ENCODE measurements around the gene GPRC5B. TPM values are rescaled to one million over a fixed set of nuclear protein-coding genes. Genes with fewer than 3 reads are reported as not detected.

Gene GPRC5B
- total RNA-seq, 1 donor from 2014 or later, result under 0.01 TPM

- no peak overlapping the region for H3K4me3 ChIP-seq (ENCODE audit: low read depth, low read length)
- H3K36me3 ChIP-seq (ENCODE audit: control insufficient read depth, insufficient read depth, low read length), result no peaks in the 10 kb centered on the region
- TF ChIP-seq CTCF (IDR thresholded peaks at IDR 0.05; ENCODE audit: insufficient read depth, low read length, severe bottlenecking), result no peak
- FAIRE-seq (no peak), DNase-seq (ENCODE audit: low read depth) (no peak)
- H3K27me3 ChIP-seq (ENCODE audit: control insufficient read depth, insufficient read depth, low read length), result no peaks in the 10 kb centered on the region
These were observed 51.1 kb downstream of the GPRC5B start for GRCh38 chr16:19833581-19833980.

- H3K4me3 ChIP-seq (ENCODE audit: low read depth, low read length), result no peak overlapping the region
- no peak for DNase-seq (ENCODE audit: low read depth)
- FAIRE-seq, result no peak
- H3K27me3 ChIP-seq (ENCODE audit: control insufficient read depth, insufficient read depth, low read length), result no peaks in the 10 kb centered on the region
- no peaks in the 10 kb centered on the region for H3K36me3 ChIP-seq (ENCODE audit: control insufficient read depth, insufficient read depth, low read length)
- TF ChIP-seq CTCF (IDR thresholded peaks at IDR 0.05; ENCODE audit: insufficient read depth, low read length, severe bottlenecking), result no peak
These were observed 51.5 kb downstream of the GPRC5B start for GRCh38 chr16:19833176-19833575.

- peak; percentile 56 for DNase-seq (ENCODE audit: low read depth)
- FAIRE-seq, result no peak
- no peaks in the 10 kb centered on the region for H3K27me3 ChIP-seq (ENCODE audit: control insufficient read depth, insufficient read depth, low read length)
- TF ChIP-seq CTCF (IDR thresholded peaks at IDR 0.05; ENCODE audit: insufficient read depth, low read length, severe bottlenecking), result no peak
- H3K4me3 ChIP-seq (ENCODE audit: low read depth, low read length), result no peak overlapping the region
- H3K36me3 ChIP-seq (ENCODE audit: control insufficient read depth, insufficient read depth, low read length), result no peaks in the 10 kb centered on the region
These were observed 53.0 kb downstream of the GPRC5B start for GRCh38 chr16:19831678-19832077.

- no peak for TF ChIP-seq CTCF (IDR thresholded peaks at IDR 0.05; ENCODE audit: insufficient read depth, low read length, severe bottlenecking)
- DNase-seq (ENCODE audit: low read depth) (no peak), FAIRE-seq (no peak)
- Histone ChIP-seq H3K36me3 (ENCODE audit: control insufficient read depth, insufficient read depth, low read length) (no peaks in the 10 kb centered on the region), H3K27me3 (ENCODE audit: control insufficient read depth, insufficient read depth, low read length) (no peaks in the 10 kb centered on the region), H3K4me3 (ENCODE audit: low read depth, low read length) (no peak overlapping the region)
These were observed 53.6 kb downstream of the GPRC5B start for GRCh38 chr16:19830902-19831560.

- no peak for TF ChIP-seq CTCF (IDR thresholded peaks at IDR 0.05; ENCODE audit: insufficient read depth, low read length, severe bottlenecking)
- FAIRE-seq, result no peak
- DNase-seq (ENCODE audit: low read depth), result no peak
- Histone ChIP-seq H3K4me3 (ENCODE audit: low read depth, low read length) (no peak overlapping the region), H3K27me3 (ENCODE audit: control insufficient read depth, insufficient read depth, low read length) (no peaks in the 10 kb centered on the region), H3K36me3 (ENCODE audit: control insufficient read depth, insufficient read depth, low read length) (no peaks in the 10 kb centered on the region)
These were observed 54.6 kb downstream of the GPRC5B start for GRCh38 chr16:19829844-19830692.

Measured in bronchial epithelial cell (primary cell).